Transverse colon (tissue), 4 donors: ENCODE measurements around the gene CFAP99. TPM values are rescaled to one million over a fixed set of nuclear protein-coding genes. Genes with fewer than 3 reads are reported as not detected.

Source experiments
- DNase-seq: peaks from one replicate; pipeline ENCODE4 v3.0.0-alpha.2; 2019
- H3K27ac ChIP-seq, 4 donors: fragments of 200-600 bp; sonication (generic); 2 replicates each; pipeline ENCODE4 v1.5.1; 2016 to 2018; ENCODE audit warnings: inconsistent platforms in 4 of 4
- H3K27me3 ChIP-seq: fragments of 200-600 bp; sonication (generic); 2 replicates; pipeline ENCODE4 v1.5.1; 2017; ENCODE audit warnings: inconsistent platforms
- H3K36me3 ChIP-seq, 4 donors: fragments of 200-600 bp; sonication (generic); 2 replicates each; pipeline ENCODE4 v1.5.1; 2017 to 2019; ENCODE audit warnings: inconsistent platforms in 4 of 4
- H3K4me1 ChIP-seq, 4 donors: fragments of 200-600 bp; sonication (generic); 2 replicates each; pipeline ENCODE4 v1.5.1; 2017 to 2020; ENCODE audit warnings: inconsistent platforms in 4 of 4
- H3K4me3 ChIP-seq, 4 donors: fragments of 200-600 bp; sonication (generic); 1 replicate in 1 of 4; 2 replicates in 3 of 4; pipeline versions ENCODE4 v1.5.1 to v1.6.1; 2017 to 2019; ENCODE audit warnings: inconsistent platforms in 4 of 4
- H3K9me3 ChIP-seq, 2 donors: fragments of 200-600 bp; sonication (generic); 2 replicates each; pipeline ENCODE4 v1.5.1; 2017 to 2019; ENCODE audit warnings: inconsistent platforms in 2 of 2
- EP300 ChIP-seq: sonication (generic); formaldehyde crosslinking; IDR thresholded peaks from one replicate; pipeline ENCODE4 v1.6.1; 2017; ENCODE audit warnings: antibody characterized with exemption, low read depth
- POLR2A ChIP-seq: fragments of 450-650 bp; IDR thresholded peaks from one replicate; pipeline ENCODE4 v1.6.1; 2016; ENCODE audit warnings: antibody characterized with exemption, mild to moderate bottlenecking, moderate library complexity
- POLR2AphosphoS5 ChIP-seq, 3 donors: sonication (generic); formaldehyde crosslinking; IDR thresholded peaks; one replicate each; pipeline ENCODE4 v1.6.1; 2016; ENCODE audit warnings: antibody characterized with exemption in 3 of 3
- WGBS, 2 donors: methylation state at CpG; one replicate each; pipeline ENCODE4 v1.1.5; 2018; ENCODE audit warnings: low coverage in 1 of 2; 5-methylcytosine and 5-hydroxymethylcytosine counted together
- in situ Hi-C, 4 donors: fragments of 200-750 bp; cut with MboI; loops; one replicate each; pipeline versions ENCODE4 v1.15.0 to v1.15.1; 2017; ENCODE audit warnings: low sequenced_read_pairs in 3 of 4, low pct_ligation_motif_present in 1 of 4, low pct_unique_long_range_greater_than_20kb in 1 of 4
- intact Hi-C: fragments of 100-400 bp; cut with DNase I; formaldehyde crosslinking; loops from one replicate; pipeline ENCODE4 v1.15.1; 2023; ENCODE audit warnings: low total_unique reads
- total RNA-seq, 4 donors: library from RNA; depleted of rRNA; stranded (reverse); fragments of >200 nt; gene quantifications; one replicate each; pipeline ENCODE4 v1.1.0, GENCODE V29; 2016
- TF ChIP-seq, protein P1 (sequence below), 5 experiments: fragments of 200-600 bp in 3 of 5; fragments of 450-650 bp in 2 of 5; sonication (generic) in 3 of 5; IDR thresholded peaks; 1 replicate in 2 of 5; 2 replicates in 3 of 5; pipeline ENCODE4 v1.5.1; 2016 to 2017; ENCODE audit warnings: antibody characterized with exemption in 5 of 5, inconsistent platforms in 3 of 5, mild to moderate bottlenecking in 2 of 5, moderate library complexity in 1 of 5

Gene CFAP99
- total RNA-seq, 4 donors from 2014 or later = 0.32 to 0.82 (median 0.60) TPM; not detected in 1

DNA sequence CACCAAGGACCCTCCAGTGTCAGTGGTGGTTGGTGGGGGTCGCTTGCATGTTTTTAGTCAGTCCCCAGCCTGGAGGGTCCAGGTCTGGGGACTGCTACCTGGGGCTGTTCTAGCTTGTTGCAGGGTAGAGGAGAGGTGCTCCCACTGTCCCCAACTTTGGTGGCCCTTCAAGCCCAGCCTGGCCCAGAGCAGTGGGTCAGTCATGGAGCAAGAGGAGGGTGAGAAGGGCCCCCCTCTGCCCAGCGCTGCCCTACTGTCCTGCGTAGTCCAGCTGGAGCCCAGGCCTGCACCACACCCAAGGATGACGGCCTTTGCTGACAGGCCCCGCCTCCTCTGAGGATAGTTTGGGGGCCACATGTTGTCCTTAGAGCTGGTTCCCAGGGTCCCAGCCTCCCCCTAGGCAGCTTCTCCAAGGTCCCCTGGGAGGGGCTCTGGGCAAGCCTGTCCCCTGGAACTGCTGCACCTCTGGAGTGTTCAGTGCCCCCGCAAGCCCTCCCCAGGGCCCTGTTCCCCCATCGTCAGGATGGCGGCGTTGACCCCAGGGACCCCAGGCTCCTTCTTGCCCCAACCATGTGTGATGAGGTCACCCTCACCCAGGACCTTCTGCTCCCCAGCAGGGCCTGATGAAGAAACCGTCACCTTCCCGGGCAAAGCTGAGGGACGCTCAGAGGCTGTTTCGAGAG, 6.8 kb downstream of the CFAP99 start:
- H3K4me3 ChIP-seq = no peak overlapping the region
- peaks cover 30% of the 10 kb centered on the region for H3K27me3 ChIP-seq
- no peak for DNase-seq
- no peaks in the 10 kb centered on the region for H3K36me3 ChIP-seq
- H3K4me1 ChIP-seq = no peaks in the 10 kb centered on the region
- intact Hi-C loops (no loop called here), in situ Hi-C loops (loop anchor here in 1 of 4 donors (25.0 kb wide), 1 partner anchor 213 kb away; no protein-coding TSS in a partner anchor)
- H3K9me3 ChIP-seq = no peaks in the 10 kb centered on the region
- 94% methylated on average over 11 of the region's 13 CpGs; no CpG with 5 or more reads in 1 of the 2 donors for WGBS, 2 donors
- no peak overlapping the region for H3K27ac ChIP-seq
- TF ChIP-seq, protein P1, sequence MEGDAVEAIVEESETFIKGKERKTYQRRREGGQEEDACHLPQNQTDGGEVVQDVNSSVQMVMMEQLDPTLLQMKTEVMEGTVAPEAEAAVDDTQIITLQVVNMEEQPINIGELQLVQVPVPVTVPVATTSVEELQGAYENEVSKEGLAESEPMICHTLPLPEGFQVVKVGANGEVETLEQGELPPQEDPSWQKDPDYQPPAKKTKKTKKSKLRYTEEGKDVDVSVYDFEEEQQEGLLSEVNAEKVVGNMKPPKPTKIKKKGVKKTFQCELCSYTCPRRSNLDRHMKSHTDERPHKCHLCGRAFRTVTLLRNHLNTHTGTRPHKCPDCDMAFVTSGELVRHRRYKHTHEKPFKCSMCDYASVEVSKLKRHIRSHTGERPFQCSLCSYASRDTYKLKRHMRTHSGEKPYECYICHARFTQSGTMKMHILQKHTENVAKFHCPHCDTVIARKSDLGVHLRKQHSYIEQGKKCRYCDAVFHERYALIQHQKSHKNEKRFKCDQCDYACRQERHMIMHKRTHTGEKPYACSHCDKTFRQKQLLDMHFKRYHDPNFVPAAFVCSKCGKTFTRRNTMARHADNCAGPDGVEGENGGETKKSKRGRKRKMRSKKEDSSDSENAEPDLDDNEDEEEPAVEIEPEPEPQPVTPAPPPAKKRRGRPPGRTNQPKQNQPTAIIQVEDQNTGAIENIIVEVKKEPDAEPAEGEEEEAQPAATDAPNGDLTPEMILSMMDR (IDR thresholded peaks at IDR 0.05) = no peak
- TF ChIP-seq POLR2AphosphoS5 (IDR thresholded peaks at IDR 0.05) = no peak
- no peak for TF ChIP-seq POLR2A
- TF ChIP-seq EP300 = no peak

DNA sequence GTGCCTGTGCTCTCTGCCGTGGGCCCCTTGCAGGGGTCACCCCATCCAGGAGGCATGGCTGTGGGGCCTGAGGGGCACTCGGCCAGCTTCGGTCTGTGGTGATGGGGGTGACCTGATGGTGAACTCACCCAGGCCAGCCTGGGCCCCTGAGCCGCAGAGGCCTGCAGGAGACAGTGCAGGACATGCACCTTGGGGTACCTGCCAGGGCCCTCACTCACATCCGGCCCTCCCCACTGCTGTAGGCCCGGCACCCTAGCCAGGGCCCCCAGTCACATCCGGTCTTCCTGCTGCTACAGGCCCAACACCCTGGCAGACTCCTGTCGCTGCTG, 7.3 kb downstream of the CFAP99 start:
- Histone ChIP-seq H3K27ac (no peak overlapping the region), H3K9me3 (no peaks in the 10 kb centered on the region), H3K4me1 (no peaks in the 10 kb centered on the region), H3K27me3 (peaks cover 25% of the 10 kb centered on the region), H3K36me3 (no peaks in the 10 kb centered on the region), H3K4me3 (no peak overlapping the region)
- in situ Hi-C loops (loop anchor here in 1 of 4 donors (25.0 kb wide), 1 partner anchor 214 kb away; no protein-coding TSS in a partner anchor), intact Hi-C loops (no loop called here)
- TF ChIP-seq POLR2A = no peak
- no peak for TF ChIP-seq POLR2AphosphoS5 (IDR thresholded peaks at IDR 0.05)
- TF ChIP-seq EP300 = no peak
- TF ChIP-seq, protein P1 (IDR thresholded peaks at IDR 0.05) = no peak
- whole genome bisulfite sequencing, 2 donors = 80% methylated on average over 7 of the region's 8 CpGs; no CpG with 5 or more reads in 1 of the 2 donors
- DNase-seq = no peak

DNA sequence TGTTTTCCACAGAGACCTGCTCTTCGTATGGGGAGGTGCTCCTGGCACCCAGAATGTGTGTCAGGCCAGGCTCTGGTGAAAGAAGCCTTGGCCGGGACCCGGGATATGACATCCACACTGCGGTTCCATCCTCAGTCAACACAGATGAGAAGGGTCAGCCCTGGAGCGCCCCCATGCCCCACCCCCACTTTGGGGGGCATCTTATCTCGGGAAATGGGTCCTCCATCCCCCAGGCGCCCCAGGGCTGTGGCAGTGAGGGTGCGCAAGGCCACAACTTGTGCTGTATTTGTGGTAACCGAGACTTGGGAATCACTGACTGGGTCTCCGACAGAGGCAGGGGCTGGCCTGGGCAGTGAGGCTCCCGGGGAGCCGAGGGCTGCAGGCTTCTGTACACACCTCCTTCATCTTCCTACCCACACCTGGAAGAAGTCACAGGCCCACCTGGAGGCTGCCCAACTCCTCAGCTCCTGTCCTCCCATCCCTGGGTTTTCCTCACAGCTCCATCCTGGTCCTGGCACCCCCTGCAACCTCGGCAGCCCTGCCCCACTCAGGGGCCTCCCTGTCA, 8.0 kb downstream of the CFAP99 start:
- in situ Hi-C loops (loop anchor here in 1 of 4 donors (25.0 kb wide), 1 partner anchor 214 kb away; no protein-coding TSS in a partner anchor), intact Hi-C loops (no loop called here)
- Histone ChIP-seq H3K36me3 (no peaks in the 10 kb centered on the region), H3K27ac (no peak overlapping the region), H3K27me3 (peaks cover 21% of the 10 kb centered on the region), H3K4me3 (no peak overlapping the region), H3K4me1 (no peaks in the 10 kb centered on the region), H3K9me3 (no peaks in the 10 kb centered on the region)
- 80 to 81% methylated on average over 1 to 13 of the region's 13 CpGs for WGBS, 2 donors
- TF ChIP-seq, protein P1 (IDR thresholded peaks at IDR 0.05) = no peak
- TF ChIP-seq EP300 = no peak
- no peak for DNase-seq

DNA sequence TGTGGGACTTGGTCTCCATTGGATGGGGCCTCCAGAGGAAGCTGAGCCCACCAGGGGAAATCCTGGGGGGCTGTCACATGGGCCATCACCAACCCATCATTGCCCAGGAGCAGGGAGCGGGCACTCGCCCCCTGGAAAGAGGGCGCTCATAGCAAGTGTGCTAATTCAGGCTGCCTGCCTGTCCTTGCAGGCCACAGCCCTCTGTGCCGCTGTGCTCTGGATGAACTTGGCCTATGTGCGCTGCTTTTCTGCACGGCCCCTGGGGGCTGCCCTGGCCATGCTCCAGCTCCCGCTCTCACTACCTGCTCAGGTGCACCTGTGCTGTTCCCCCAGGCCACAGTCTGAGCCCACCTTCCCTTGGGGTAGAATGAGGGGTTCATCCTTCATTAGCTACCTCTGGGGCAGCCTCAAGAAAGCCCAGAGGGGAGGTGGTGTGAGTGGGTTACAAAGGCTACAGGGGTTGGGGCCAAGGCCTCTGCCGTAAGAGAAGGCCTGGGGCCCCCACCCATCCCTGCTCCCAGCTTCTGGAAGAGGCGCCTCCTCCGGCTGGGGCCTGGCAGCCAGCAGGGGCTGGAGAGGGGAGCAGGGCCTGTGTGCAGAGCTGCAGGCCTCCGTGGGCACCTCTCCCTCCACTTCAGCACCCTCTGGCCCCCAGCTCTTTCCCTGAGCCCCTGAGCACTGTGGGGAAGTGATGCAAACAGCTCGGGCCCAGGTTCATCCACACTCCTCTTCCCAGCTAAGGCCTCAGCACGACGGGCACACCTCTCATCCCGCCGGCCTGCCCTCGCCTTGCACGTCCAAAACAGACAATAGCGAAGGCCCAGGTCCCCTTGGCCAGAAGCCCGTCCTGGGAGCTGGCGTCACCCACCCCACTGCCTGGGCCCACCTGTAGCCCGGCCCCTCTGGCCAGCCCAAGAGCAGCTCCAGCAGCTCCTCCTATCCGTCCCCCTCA, 8.9 kb downstream of the CFAP99 start:
- TF ChIP-seq EP300 (no peak), POLR2AphosphoS5 (IDR thresholded peaks at IDR 0.05) (no peak), POLR2A (no peak)
- TF ChIP-seq, protein P1 (IDR thresholded peaks at IDR 0.05) = no peak
- H3K36me3 ChIP-seq = no peaks in the 10 kb centered on the region
- no peak overlapping the region for H3K27ac ChIP-seq
- no peak for DNase-seq
- H3K4me3 ChIP-seq = no peak overlapping the region
- WGBS, 2 donors = 60 to 86% methylated on average over 1 to 20 of the region's 23 CpGs
- H3K27me3 ChIP-seq = peaks cover 14% of the 10 kb centered on the region
- intact Hi-C loops (no loop called here), in situ Hi-C loops (loop anchor here in 1 of 4 donors (25.0 kb wide), 1 partner anchor 215 kb away; no protein-coding TSS in a partner anchor)
- H3K4me1 ChIP-seq = no peaks in the 10 kb centered on the region
- no peaks in the 10 kb centered on the region for H3K9me3 ChIP-seq
